H9 (cell line): ENCODE data around the gene SULF2. TPM values are rescaled to one million over a fixed set of nuclear protein-coding genes. Genes with fewer than 3 reads are reported as not detected.

Experiments used
- DNase-seq: peaks from one replicate; pipeline ENCODE4 v3.0.0-alpha.2; 2017
- H2AFZ ChIP-seq: one replicate; pipeline ENCODE4 v1.6.1; 2013; ENCODE audit warnings: mild to moderate bottlenecking, low read length, control low read depth, moderate library complexity
- H2AK5ac ChIP-seq: 2 replicates; pipeline ENCODE4 v1.6.1; 2013; ENCODE audit warnings: low read length, control low read depth, mixed read lengths; ENCODE audit not compliant: insufficient read length
- H2BK120ac ChIP-seq: one replicate; pipeline ENCODE4 v1.6.1; 2013; ENCODE audit warnings: low read depth, mild to moderate bottlenecking, low read length, control low read depth, inconsistent platforms; ENCODE audit not compliant: poor library complexity, severe bottlenecking
- H2BK12ac ChIP-seq: 2 replicates; pipeline ENCODE4 v1.6.1; 2013; ENCODE audit warnings: low read length, control low read depth, mixed read lengths, low read depth; ENCODE audit not compliant: insufficient read length
- H2BK15ac ChIP-seq: 2 replicates; pipeline ENCODE4 v1.6.1; 2013; ENCODE audit warnings: low read depth, low read length, control low read depth
- H2BK20ac ChIP-seq: one replicate; pipeline ENCODE4 v1.6.1; 2013; ENCODE audit warnings: low read depth, mild to moderate bottlenecking, low read length, control low read depth, inconsistent platforms; ENCODE audit not compliant: poor library complexity, severe bottlenecking
- H2BK5ac ChIP-seq: 2 replicates; pipeline ENCODE4 v1.6.1; 2013; ENCODE audit warnings: low read length, control low read depth, mixed read lengths; ENCODE audit not compliant: insufficient read length
- H3K14ac ChIP-seq: 2 replicates; pipeline ENCODE4 v1.6.1; 2013; ENCODE audit warnings: low read length, control low read depth; ENCODE audit not compliant: insufficient read depth
- H3K18ac ChIP-seq: 2 replicates; pipeline ENCODE4 v1.6.1; 2013; ENCODE audit warnings: low read depth, mild to moderate bottlenecking, mixed read lengths, low read length, control low read depth; ENCODE audit not compliant: insufficient read length
- H3K23ac ChIP-seq: 2 replicates; pipeline ENCODE4 v1.6.1; 2013; ENCODE audit warnings: low read length, control low read depth, mixed read lengths, low read depth; ENCODE audit not compliant: insufficient read length
- H3K23me2 ChIP-seq: 2 replicates; pipeline ENCODE4 v1.6.1; 2013; ENCODE audit warnings: low read depth, mild to moderate bottlenecking, mixed read lengths, low read length, control low read depth; ENCODE audit not compliant: insufficient read length, poor library complexity, severe bottlenecking
- H3K27ac ChIP-seq: 2 replicates; pipeline ENCODE4 v1.5.1; 2013; ENCODE audit warnings: low read length, control low read depth, mixed read lengths, low read depth; ENCODE audit not compliant: insufficient read length
- H3K27me3 ChIP-seq: 2 replicates; pipeline ENCODE4 v1.6.1; 2013; ENCODE audit warnings: low read length, control low read depth, inconsistent platforms; ENCODE audit not compliant: insufficient read depth
- H3K4ac ChIP-seq: 2 replicates; pipeline ENCODE4 v1.6.1; 2013; ENCODE audit warnings: low read depth, mild to moderate bottlenecking, control low read depth, inconsistent platforms, low read length, moderate library complexity
- H3K4me1 ChIP-seq: 2 replicates; pipeline ENCODE4 v1.6.1; 2013; ENCODE audit warnings: low read length, control low read depth, inconsistent platforms; ENCODE audit not compliant: insufficient read depth
- H3K4me2 ChIP-seq: 2 replicates; pipeline ENCODE4 v1.6.1; 2013; ENCODE audit warnings: low read length, control low read depth, mixed read lengths; ENCODE audit not compliant: insufficient read length, insufficient read depth
- H3K56ac ChIP-seq: 2 replicates; pipeline ENCODE4 v1.6.1; 2013; ENCODE audit warnings: low read depth, mild to moderate bottlenecking, mixed read lengths, low read length, control low read depth; ENCODE audit not compliant: insufficient read length
- H3K79me1 ChIP-seq: 2 replicates; pipeline ENCODE4 v1.6.1; 2013; ENCODE audit warnings: low read depth, mild to moderate bottlenecking, moderate library complexity, low read length, control low read depth, inconsistent platforms; ENCODE audit not compliant: insufficient read depth, poor library complexity, severe bottlenecking
- H3K79me2 ChIP-seq: 2 replicates; pipeline ENCODE4 v1.6.1; 2013; ENCODE audit warnings: low read length, control low read depth, inconsistent platforms; ENCODE audit not compliant: insufficient read depth
- H3K9ac ChIP-seq: 2 replicates; pipeline ENCODE4 v1.6.1; 2013; ENCODE audit warnings: low read length, control low read depth, mixed read lengths; ENCODE audit not compliant: insufficient read length; ENCODE audit errors: extremely low read depth
- H3K9me3 ChIP-seq: one replicate; pipeline ENCODE4 v1.6.1; 2013; ENCODE audit warnings: low read depth, low read length, inconsistent platforms; ENCODE audit not compliant: control insufficient read depth
- H3T11ph ChIP-seq: one replicate; pipeline ENCODE4 v1.6.1; 2013; ENCODE audit warnings: mild to moderate bottlenecking, low read length, control low read depth, inconsistent platforms
- H4K20me1 ChIP-seq: one replicate; pipeline ENCODE4 v1.6.1; 2013; ENCODE audit not compliant: control insufficient read depth, insufficient read length, insufficient read depth
- H4K5ac ChIP-seq: 2 replicates; pipeline ENCODE4 v1.6.1; 2013; ENCODE audit warnings: low read depth, mild to moderate bottlenecking, mixed read lengths, low read length, control low read depth; ENCODE audit not compliant: insufficient read length
- H4K8ac ChIP-seq: replicated peaks from 2 replicates; pipeline ENCODE4 v1.6.1; 2013; ENCODE audit warnings: low read length, control low read depth, mixed read lengths, low read depth; ENCODE audit not compliant: insufficient read length
- H4K91ac ChIP-seq: 2 replicates; pipeline ENCODE4 v1.6.1; 2013; ENCODE audit warnings: low read depth, mild to moderate bottlenecking, moderate library complexity, mixed read lengths, low read length, control low read depth; ENCODE audit not compliant: insufficient read length
- H3K27ac Mint-ChIP-seq, 3 experiments: 2 replicates in 2 of 3; 3 replicates in 1 of 3; pipeline ENCODE4 v1.8.0; 2020 to 2021; ENCODE audit warnings: mixed read lengths in 3 of 3, mild to moderate bottlenecking in 1 of 3, moderate library complexity in 1 of 3
- H3K27me3 Mint-ChIP-seq: 2 replicates; pipeline ENCODE4 v1.8.0; 2021; ENCODE audit warnings: low read depth, mild to moderate bottlenecking, moderate library complexity, mixed read lengths
- H3K36me3 Mint-ChIP-seq, 3 experiments: 2 replicates in 2 of 3; 3 replicates in 1 of 3; pipeline ENCODE4 v1.8.0; 2020 to 2021; ENCODE audit warnings: low read depth in 3 of 3, mixed read lengths in 3 of 3; ENCODE audit not compliant: insufficient read depth in 1 of 3
- H3K4me1 Mint-ChIP-seq, 2 experiments: 2 replicates each; pipeline ENCODE4 v1.8.0; 2020; ENCODE audit warnings: mixed read lengths in 2 of 2
- H3K4me3 Mint-ChIP-seq, 2 experiments: 2 replicates in 1 of 2; 3 replicates in 1 of 2; pipeline ENCODE4 v1.8.0; 2020 to 2021; ENCODE audit warnings: mild to moderate bottlenecking in 2 of 2, mixed read lengths in 2 of 2, moderate library complexity in 1 of 2
- H3K9me3 Mint-ChIP-seq, 2 experiments: 2 replicates in 1 of 2; 3 replicates in 1 of 2; pipeline ENCODE4 v1.8.0; 2020; ENCODE audit warnings: mild to moderate bottlenecking in 2 of 2, mixed read lengths in 2 of 2, moderate library complexity in 1 of 2
- WGBS: extraction: QIAGEN DNeasy Blood & Tissue Kit; methylation state at CpG from one replicate; pipeline ENCODE4 v1.1.7; 2013; ENCODE audit warnings: missing lambda C conversion rate, low lambda C conversion rate, mixed read lengths; ENCODE audit not compliant: insufficient read length; ENCODE audit errors: extremely low coverage; 5-methylcytosine and 5-hydroxymethylcytosine counted together
- total RNA-seq: library from RNA; stranded (reverse); gene quantifications from 2 replicates; pipeline ENCODE4 v1.2.1, GENCODE V29; 2021
- TF ChIP-seq, protein P1 (sequence below): fragments of 200-600 bp; sonication (generic); conservative IDR thresholded peaks from 3 replicates; pipeline ENCODE4 v1.8.0; 2021; ENCODE audit warnings: antibody characterized with exemption, mild to moderate bottlenecking

SULF2 gene
- total RNA-seq, 1 experiment from 2014 or later, result 31.2 TPM

DNA sequence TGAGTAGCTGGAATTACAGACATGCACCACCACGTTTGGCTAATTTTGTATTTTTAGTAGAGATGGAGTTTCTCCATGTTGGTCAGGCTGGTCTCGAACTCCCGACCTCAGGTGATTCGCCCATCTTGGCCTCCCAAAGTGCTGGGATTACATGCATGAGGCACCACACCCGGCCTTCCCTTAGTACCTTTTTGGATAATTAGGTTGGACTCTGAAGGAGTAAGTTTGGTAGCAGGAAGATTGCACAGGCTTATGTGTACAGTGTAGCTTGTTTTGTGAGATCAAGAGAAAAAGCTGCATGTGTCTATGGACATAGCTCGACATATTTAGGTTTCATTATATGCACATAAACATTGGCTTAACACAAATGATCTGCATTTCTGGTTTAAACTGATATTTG lies 166.8 kb downstream of the SULF2 start:
- H2AK5ac ChIP-seq, result no peak overlapping the region
- H3K9ac ChIP-seq, result no peak overlapping the region
- no peaks in the 10 kb centered on the region for H3K79me2 ChIP-seq
- no peaks in the 10 kb centered on the region for H3K4me1 ChIP-seq
- no peaks in the 10 kb centered on the region for H3K4me1 Mint-ChIP-seq
- H3K4me3 Mint-ChIP-seq, result no peak overlapping the region
- H3K27me3 ChIP-seq, result no peaks in the 10 kb centered on the region
- no peak overlapping the region for H3K4me2 ChIP-seq
- H3K36me3 Mint-ChIP-seq, result peaks cover 7 to 11% (median 8%) of the 10 kb centered on the region in 3 experiments; a peak in 5 of 7 replicates
- H3K9me3 ChIP-seq, result no peaks in the 10 kb centered on the region
- H3K27me3 Mint-ChIP-seq, result no peaks in the 10 kb centered on the region
- no peak overlapping the region for H4K5ac ChIP-seq
- H4K8ac ChIP-seq, result no peak overlapping the region
- H3K27ac ChIP-seq, result no peak overlapping the region
- no peak overlapping the region for H3K23ac ChIP-seq
- WGBS, result no CpG with 5 or more reads among the region's 6 CpGs
- H3K79me1 ChIP-seq, result no peaks in the 10 kb centered on the region
- H3K56ac ChIP-seq, result no peak overlapping the region
- no peak overlapping the region for H2BK12ac ChIP-seq
- no peak overlapping the region for H3K27ac Mint-ChIP-seq
- H2BK20ac ChIP-seq, result no peak overlapping the region
- H4K91ac ChIP-seq, result no peak overlapping the region
- DNase-seq, result no peak
- H2BK15ac ChIP-seq, result no peak overlapping the region
- no peak overlapping the region for H2AFZ ChIP-seq
- no peak overlapping the region for H3K14ac ChIP-seq
- H2BK120ac ChIP-seq, result no peak overlapping the region
- H3K4ac ChIP-seq, result no peak overlapping the region
- TF ChIP-seq, protein P1, sequence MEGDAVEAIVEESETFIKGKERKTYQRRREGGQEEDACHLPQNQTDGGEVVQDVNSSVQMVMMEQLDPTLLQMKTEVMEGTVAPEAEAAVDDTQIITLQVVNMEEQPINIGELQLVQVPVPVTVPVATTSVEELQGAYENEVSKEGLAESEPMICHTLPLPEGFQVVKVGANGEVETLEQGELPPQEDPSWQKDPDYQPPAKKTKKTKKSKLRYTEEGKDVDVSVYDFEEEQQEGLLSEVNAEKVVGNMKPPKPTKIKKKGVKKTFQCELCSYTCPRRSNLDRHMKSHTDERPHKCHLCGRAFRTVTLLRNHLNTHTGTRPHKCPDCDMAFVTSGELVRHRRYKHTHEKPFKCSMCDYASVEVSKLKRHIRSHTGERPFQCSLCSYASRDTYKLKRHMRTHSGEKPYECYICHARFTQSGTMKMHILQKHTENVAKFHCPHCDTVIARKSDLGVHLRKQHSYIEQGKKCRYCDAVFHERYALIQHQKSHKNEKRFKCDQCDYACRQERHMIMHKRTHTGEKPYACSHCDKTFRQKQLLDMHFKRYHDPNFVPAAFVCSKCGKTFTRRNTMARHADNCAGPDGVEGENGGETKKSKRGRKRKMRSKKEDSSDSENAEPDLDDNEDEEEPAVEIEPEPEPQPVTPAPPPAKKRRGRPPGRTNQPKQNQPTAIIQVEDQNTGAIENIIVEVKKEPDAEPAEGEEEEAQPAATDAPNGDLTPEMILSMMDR, result no peak
- no peak overlapping the region for H3K18ac ChIP-seq
- H3T11ph ChIP-seq, result no peak overlapping the region
- H4K20me1 ChIP-seq, result no peaks in the 10 kb centered on the region
- H3K9me3 Mint-ChIP-seq, result no peaks in the 10 kb centered on the region
- H2BK5ac ChIP-seq, result no peak overlapping the region
- no peaks in the 10 kb centered on the region for H3K23me2 ChIP-seq
